ENCODE measurements around the gene ASCC2.

- TF ChIP-seq POLR2A (IDR thresholded peaks at IDR 0.05) (no peak), CTCF (IDR thresholded peaks at IDR 0.05 in 8 of 11, conservative IDR thresholded peaks at IDR 0.05 in 3 of 11) (no peak)
Observed at GRCh38 chr22:29871684-29872083, 33.6 kb upstream of the ASCC2 start.

Data from spleen (tissue), 7 donors.